Esophagus muscularis mucosa (tissue), 3 donors: Measurements from ENCODE around the gene ITPRID2.

Experiments used
- EP300 ChIP-seq: sonication (generic); formaldehyde crosslinking; IDR thresholded peaks from one replicate; pipeline ENCODE4 v1.6.1; 2017; ENCODE audit warnings: antibody characterized with exemption
- POLR2A ChIP-seq: fragments of 450-650 bp; IDR thresholded peaks from one replicate; pipeline ENCODE4 v1.6.1; 2017; ENCODE audit warnings: antibody characterized with exemption, moderate library complexity, mild to moderate bottlenecking, low read depth
- POLR2AphosphoS5 ChIP-seq, 2 donors: sonication (generic); formaldehyde crosslinking; IDR thresholded peaks; one replicate each; pipeline ENCODE4 v1.6.1; 2017; ENCODE audit warnings: antibody characterized with exemption in 2 of 2

- no peak for TF ChIP-seq POLR2AphosphoS5 (IDR thresholded peaks at IDR 0.05)
- TF ChIP-seq POLR2A: no peak
- no peak for TF ChIP-seq EP300
Observed at GRCh38 chr2:181884601-181885000, 6.9 kb upstream of the ITPRID2 start.
